H1 (cell line): Measurements from ENCODE around the gene FAM53A.

ENCODE experiments used
- BRCA1 ChIP-seq: IDR thresholded peaks from 2 replicates; pipeline ENCODE4 v1.6.1; 2012; ENCODE audit warnings: low read depth, low read length, improper control_type of control experiment
- CBX8 ChIP-seq: fragments of 300-800, 300-1000 bp; sonication (generic); IDR thresholded peaks from 2 replicates; pipeline ENCODE4 v1.7.1; 2016; ENCODE audit warnings: low read depth, low read length, borderline replicate concordance
- CEBPB ChIP-seq: IDR thresholded peaks from 2 replicates; pipeline ENCODE4 v1.6.1; 2012; ENCODE audit warnings: low read depth, low read length
- CREB1 ChIP-seq: IDR thresholded peaks from 2 replicates; pipeline ENCODE4 v1.6.1; 2012; ENCODE audit warnings: inconsistent platforms
- EZH2 ChIP-seq: fragments of 200-600 bp; sonication (generic); IDR thresholded peaks from 2 replicates; pipeline ENCODE4 v1.7.1; 2012; ENCODE audit warnings: low read depth, mild to moderate bottlenecking, moderate library complexity, low read length, inconsistent platforms; ENCODE audit not compliant: severe bottlenecking
- FOSL1 ChIP-seq: IDR thresholded peaks from 2 replicates; pipeline ENCODE4 v1.6.1; 2011; ENCODE audit warnings: mild to moderate bottlenecking, low read depth, low read length, moderate library complexity; ENCODE audit not compliant: insufficient read depth
- PHF8 ChIP-seq: fragments of 200-600 bp; sonication (generic); conservative IDR thresholded peaks from 2 replicates; pipeline ENCODE4 v1.7.1; 2012; ENCODE audit warnings: low read depth, mild to moderate bottlenecking, inconsistent platforms, low read length, moderate library complexity
- POLR2A ChIP-seq, 2 experiments: IDR thresholded peaks; 1 replicate in 1 of 2; 2 replicates in 1 of 2; pipeline ENCODE4 v1.6.1; 2011; ENCODE audit warnings: low read depth in 2 of 2, low read length in 2 of 2, mild to moderate bottlenecking in 2 of 2; ENCODE audit errors: control extremely low read depth in 1 of 2
- RXRA ChIP-seq: IDR thresholded peaks from 2 replicates; pipeline ENCODE4 v1.6.1; 2011; ENCODE audit warnings: low read depth, mild to moderate bottlenecking, low read length, moderate library complexity; ENCODE audit not compliant: insufficient read depth
- SIN3A ChIP-seq, 2 experiments: IDR thresholded peaks in 1 of 2; conservative IDR thresholded peaks in 1 of 2; 2 replicates each; pipeline ENCODE4 v1.6.1; 2011 to 2012; ENCODE audit warnings: low read length in 2 of 2, improper control_type of control experiment in 1 of 2, low read depth in 1 of 2, mild to moderate bottlenecking in 1 of 2
- TAF1 ChIP-seq: IDR thresholded peaks from 2 replicates; pipeline ENCODE4 v1.6.1; 2011; ENCODE audit warnings: mild to moderate bottlenecking, low read depth, low read length
- TBP ChIP-seq: IDR thresholded peaks from 2 replicates; pipeline ENCODE4 v1.6.1; 2011; ENCODE audit warnings: low read depth, low read length, improper control_type of control experiment
- TF ChIP-seq, protein P1 (sequence below), 3 experiments: IDR thresholded peaks; 1 replicate in 2 of 3; 2 replicates in 1 of 3; pipeline versions ENCODE4 v1.5.1 to v1.6.1; 2011; ENCODE audit warnings: low read length in 3 of 3, mild to moderate bottlenecking in 3 of 3, inconsistent platforms in 2 of 3, low read depth in 1 of 3, moderate library complexity in 1 of 3; ENCODE audit not compliant: insufficient read depth in 1 of 3; ENCODE audit errors: control extremely low read depth in 1 of 3
- TF ChIP-seq, protein P2 (sequence below): IDR thresholded peaks from 2 replicates; pipeline ENCODE4 v1.6.1; 2011; ENCODE audit warnings: low read length, improper control_type of control experiment

DNA sequence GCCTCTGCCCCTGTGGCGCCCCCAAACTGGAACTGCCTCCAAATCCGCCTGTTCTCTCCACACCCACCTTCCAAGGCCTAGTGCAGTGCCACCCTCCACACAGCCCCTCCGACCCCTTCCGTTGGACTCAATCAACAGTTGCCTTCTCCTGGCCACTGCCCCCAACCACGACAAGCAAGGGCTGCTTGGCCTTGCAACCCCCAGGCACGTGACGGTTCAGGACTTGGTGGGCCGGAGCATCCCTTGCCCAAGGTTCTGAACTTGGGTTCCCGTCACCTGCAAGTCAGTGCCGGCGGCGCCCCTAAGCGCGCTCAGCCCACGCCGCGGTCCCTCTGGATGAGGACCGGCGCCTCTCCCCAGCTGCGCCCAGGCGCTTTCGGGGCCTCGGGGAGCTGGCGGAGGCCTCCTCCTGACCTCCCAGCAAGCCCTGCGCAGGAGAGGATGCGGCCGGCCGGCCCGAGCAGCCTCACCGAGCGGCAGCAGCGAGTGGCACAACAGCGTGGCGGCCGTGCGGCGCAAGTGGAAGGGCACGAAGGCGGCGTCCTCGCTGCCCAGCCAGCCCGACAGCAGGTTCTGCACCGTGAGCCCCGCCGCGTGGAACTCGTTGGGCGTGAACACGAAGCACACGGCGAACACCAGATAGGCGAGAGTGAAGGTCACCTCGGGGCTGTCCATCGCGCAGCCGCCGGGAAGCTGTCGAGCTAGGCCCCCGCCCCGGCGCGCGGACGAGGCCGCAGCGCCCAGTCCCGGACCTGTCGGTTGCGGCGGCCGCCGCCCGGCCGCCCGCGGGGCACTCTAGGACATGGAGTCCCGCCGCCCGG, 36.3 kb upstream of the FAM53A start:
- TF ChIP-seq, protein P1, sequence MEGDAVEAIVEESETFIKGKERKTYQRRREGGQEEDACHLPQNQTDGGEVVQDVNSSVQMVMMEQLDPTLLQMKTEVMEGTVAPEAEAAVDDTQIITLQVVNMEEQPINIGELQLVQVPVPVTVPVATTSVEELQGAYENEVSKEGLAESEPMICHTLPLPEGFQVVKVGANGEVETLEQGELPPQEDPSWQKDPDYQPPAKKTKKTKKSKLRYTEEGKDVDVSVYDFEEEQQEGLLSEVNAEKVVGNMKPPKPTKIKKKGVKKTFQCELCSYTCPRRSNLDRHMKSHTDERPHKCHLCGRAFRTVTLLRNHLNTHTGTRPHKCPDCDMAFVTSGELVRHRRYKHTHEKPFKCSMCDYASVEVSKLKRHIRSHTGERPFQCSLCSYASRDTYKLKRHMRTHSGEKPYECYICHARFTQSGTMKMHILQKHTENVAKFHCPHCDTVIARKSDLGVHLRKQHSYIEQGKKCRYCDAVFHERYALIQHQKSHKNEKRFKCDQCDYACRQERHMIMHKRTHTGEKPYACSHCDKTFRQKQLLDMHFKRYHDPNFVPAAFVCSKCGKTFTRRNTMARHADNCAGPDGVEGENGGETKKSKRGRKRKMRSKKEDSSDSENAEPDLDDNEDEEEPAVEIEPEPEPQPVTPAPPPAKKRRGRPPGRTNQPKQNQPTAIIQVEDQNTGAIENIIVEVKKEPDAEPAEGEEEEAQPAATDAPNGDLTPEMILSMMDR (IDR thresholded peaks at IDR 0.05; ENCODE audit: control extremely low read depth in 1 of 3, insufficient read depth in 1 of 3, low read depth in 1 of 3, low read length in 3 of 3) = no peak
- TF ChIP-seq FOSL1 (no peak), TAF1 (peak; percentile 30; the same call in 1 of the 2 replicates), RXRA (no peak), CEBPB (no peak), CBX8 (no peak), CREB1 (no peak), POLR2A (IDR thresholded peaks at IDR 0.05; ENCODE audit: control extremely low read depth in 1 of 2, low read depth in 2 of 2, low read length in 2 of 2) (0 out of 3 replicates have a peak, but pooled peaks of 1 of the 2 experiments have one; percentile 15), TBP (no peak), PHF8 (peak; percentile 71), SIN3A (conservative IDR thresholded peaks at IDR 0.05 in 1 of 2, IDR thresholded peaks at IDR 0.05 in 1 of 2; ENCODE audit: low read depth in 1 of 2, low read length in 2 of 2) (peak in 1 of 2 experiments; percentile 2; a peak in 1 of 4 replicates), EZH2 (no peak), BRCA1 (no peak)
- TF ChIP-seq, protein P2, sequence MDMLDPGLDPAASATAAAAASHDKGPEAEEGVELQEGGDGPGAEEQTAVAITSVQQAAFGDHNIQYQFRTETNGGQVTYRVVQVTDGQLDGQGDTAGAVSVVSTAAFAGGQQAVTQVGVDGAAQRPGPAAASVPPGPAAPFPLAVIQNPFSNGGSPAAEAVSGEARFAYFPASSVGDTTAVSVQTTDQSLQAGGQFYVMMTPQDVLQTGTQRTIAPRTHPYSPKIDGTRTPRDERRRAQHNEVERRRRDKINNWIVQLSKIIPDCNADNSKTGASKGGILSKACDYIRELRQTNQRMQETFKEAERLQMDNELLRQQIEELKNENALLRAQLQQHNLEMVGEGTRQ = peak; percentile 52; the same call in 1 of the 2 replicates
